ENCODE results near the gene KCTD15.

KCTD15 gene

GRCh38 chr19:33797802-33798671 is 1.4 kb downstream of the KCTD15 start:
- no peak overlapping the region for H3K18ac ChIP-seq (ENCODE audit: low read depth in 1 of 2, low read length in 2 of 2)
- peak overlapping the region in 1 of 2 experiments; percentile 21 for H2BK12ac ChIP-seq (ENCODE audit: low read length in 2 of 2)
- peak overlapping the region in 1 of 2 experiments; percentile 1 for H3K23ac ChIP-seq (ENCODE audit: low read length in 2 of 2)
- no peak overlapping the region for H4K91ac ChIP-seq (ENCODE audit: low read length)
- H3K14ac ChIP-seq (ENCODE audit: low read length in 2 of 2): peak overlapping the region in 1 of 2 experiments; percentile 95
- H2AK5ac ChIP-seq (ENCODE audit: low read length, severe bottlenecking): peak overlapping the region; percentile 51
- peak overlapping the region; percentile 65 to 76 for H3K4me3 ChIP-seq (ENCODE audit: insufficient read depth in 1 of 2, low read depth in 1 of 2, low read length in 2 of 2)
- H3K79me1 ChIP-seq (replicated peaks; ENCODE audit: low read length, poor library complexity, severe bottlenecking): peaks cover 20% of the 10 kb centered on the region
- peak; percentile 65 for DNase-seq
- peak overlapping the region; percentile 80 for H3K27ac ChIP-seq (ENCODE audit: low read length, poor library complexity, severe bottlenecking)
- H2BK15ac ChIP-seq (ENCODE audit: low read depth, poor library complexity, severe bottlenecking): peak overlapping the region; percentile 56
- H4K8ac ChIP-seq (ENCODE audit: low read length): peak overlapping the region; percentile 72
- under 1% methylated on average over 52 of the region's 61 CpGs for WGBS
- no peaks in the 10 kb centered on the region for H3K9me3 ChIP-seq (ENCODE audit: control insufficient read depth, low read length)
- H3K4ac ChIP-seq (ENCODE audit: low read depth in 1 of 2, low read length in 2 of 2): peak overlapping the region in 1 of 2 experiments; percentile 37
- peak overlapping the region; percentile 39 for H2BK120ac ChIP-seq (ENCODE audit: low read depth, low read length)
- no peak overlapping the region for H2AFZ ChIP-seq (ENCODE audit: low read depth, low read length)
- H3K4me2 ChIP-seq (ENCODE audit: low read length, poor library complexity, severe bottlenecking): peak overlapping the region; percentile 83
- H3K36me3 ChIP-seq (ENCODE audit: control insufficient read depth in 1 of 2, insufficient read depth in 2 of 2, low read depth in 1 of 2, low read length in 2 of 2): peaks cover 0 to 30% of the 10 kb centered on the region in 2 experiments
- no peak overlapping the region for H2BK5ac ChIP-seq (ENCODE audit: low read depth, low read length, poor library complexity, severe bottlenecking)
- peaks cover 0 to 24% of the 10 kb centered on the region in 2 experiments for H3K27me3 ChIP-seq (ENCODE audit: control insufficient read depth in 1 of 2, insufficient read depth in 1 of 2, low read length in 2 of 2)
- H3K9ac ChIP-seq (ENCODE audit: low read length): no peak overlapping the region
- H3K4me1 ChIP-seq (ENCODE audit: control insufficient read depth, insufficient read depth, low read depth, low read length): peaks cover 20% of the 10 kb centered on the region

GRCh38 chr19:33798681-33799111 is 2.0 kb downstream of the KCTD15 start:
- Histone ChIP-seq H3K4ac (ENCODE audit: low read depth in 1 of 2, low read length in 2 of 2) (peak overlapping the region in 1 of 2 experiments; percentile 37), H2AFZ (ENCODE audit: low read depth, low read length) (no peak overlapping the region), H3K4me1 (ENCODE audit: control insufficient read depth, insufficient read depth, low read depth, low read length) (peaks cover 20% of the 10 kb centered on the region), H2BK12ac (ENCODE audit: low read length in 2 of 2) (peak overlapping the region in 1 of 2 experiments; percentile 21), H2BK15ac (ENCODE audit: low read depth, poor library complexity, severe bottlenecking) (no peak overlapping the region), H3K23ac (ENCODE audit: low read length in 2 of 2) (peak overlapping the region in 1 of 2 experiments; percentile 1), H3K9me3 (ENCODE audit: control insufficient read depth, low read length) (no peaks in the 10 kb centered on the region), H4K8ac (ENCODE audit: low read length) (peak overlapping the region; percentile 72), H3K4me2 (ENCODE audit: low read length, poor library complexity, severe bottlenecking) (peak overlapping the region; percentile 83), H2BK5ac (ENCODE audit: low read depth, low read length, poor library complexity, severe bottlenecking) (no peak overlapping the region), H3K14ac (ENCODE audit: low read length in 2 of 2) (peak overlapping the region in 1 of 2 experiments; percentile 95), H3K27me3 (ENCODE audit: control insufficient read depth in 1 of 2, insufficient read depth in 1 of 2, low read length in 2 of 2) (peaks cover 0 to 18% of the 10 kb centered on the region in 2 experiments), H3K4me3 (ENCODE audit: insufficient read depth in 1 of 2, low read depth in 1 of 2, low read length in 2 of 2) (peak overlapping the region in 1 of 2 experiments; percentile 55), H3K79me1 (replicated peaks; ENCODE audit: low read length, poor library complexity, severe bottlenecking) (peaks cover 24% of the 10 kb centered on the region), H4K91ac (ENCODE audit: low read length) (no peak overlapping the region), H3K9ac (ENCODE audit: low read length) (no peak overlapping the region), H3K27ac (ENCODE audit: low read length, poor library complexity, severe bottlenecking) (peak overlapping the region; percentile 80), H2AK5ac (ENCODE audit: low read length, severe bottlenecking) (peak overlapping the region; percentile 51), H3K18ac (ENCODE audit: low read depth in 1 of 2, low read length in 2 of 2) (no peak overlapping the region), H2BK120ac (ENCODE audit: low read depth, low read length) (no peak overlapping the region), H3K36me3 (ENCODE audit: control insufficient read depth in 1 of 2, insufficient read depth in 2 of 2, low read depth in 1 of 2, low read length in 2 of 2) (peaks cover 0 to 36% of the 10 kb centered on the region in 2 experiments)
- DNase-seq: peak; percentile 61
- 3% methylated on average over 8 of the region's 12 CpGs for WGBS

- Histone ChIP-seq H2AFZ (ENCODE audit: low read depth, low read length) (no peak overlapping the region), H3K14ac (ENCODE audit: low read length in 2 of 2) (no peak overlapping the region), H3K23ac (ENCODE audit: low read length in 2 of 2) (no peak overlapping the region), H4K91ac (ENCODE audit: low read length) (no peak overlapping the region), H3K9me3 (ENCODE audit: control insufficient read depth, low read length) (no peaks in the 10 kb centered on the region), H3K4ac (ENCODE audit: low read depth in 1 of 2, low read length in 2 of 2) (no peak overlapping the region), H2BK120ac (ENCODE audit: low read depth, low read length) (no peak overlapping the region), H3K9ac (ENCODE audit: low read length) (no peak overlapping the region), H3K27ac (ENCODE audit: low read length, poor library complexity, severe bottlenecking) (no peak overlapping the region), H3K18ac (ENCODE audit: low read depth in 1 of 2, low read length in 2 of 2) (no peak overlapping the region), H2BK12ac (ENCODE audit: low read length in 2 of 2) (no peak overlapping the region), H3K36me3 (ENCODE audit: control insufficient read depth in 1 of 2, insufficient read depth in 2 of 2, low read depth in 1 of 2, low read length in 2 of 2) (peaks cover 0 to 44% of the 10 kb centered on the region in 2 experiments), H4K8ac (ENCODE audit: low read length) (no peak overlapping the region), H2AK5ac (ENCODE audit: low read length, severe bottlenecking) (no peak overlapping the region), H3K4me2 (ENCODE audit: low read length, poor library complexity, severe bottlenecking) (no peak overlapping the region), H3K27me3 (ENCODE audit: control insufficient read depth in 1 of 2, insufficient read depth in 1 of 2, low read length in 2 of 2) (peaks cover 0 to 16% of the 10 kb centered on the region in 2 experiments), H2BK15ac (ENCODE audit: low read depth, poor library complexity, severe bottlenecking) (no peak overlapping the region), H2BK5ac (ENCODE audit: low read depth, low read length, poor library complexity, severe bottlenecking) (no peak overlapping the region), H3K4me3 (ENCODE audit: insufficient read depth in 1 of 2, low read depth in 1 of 2, low read length in 2 of 2) (no peak overlapping the region), H3K4me1 (ENCODE audit: control insufficient read depth, insufficient read depth, low read depth, low read length) (peaks cover 18% of the 10 kb centered on the region), H3K79me1 (replicated peaks; ENCODE audit: low read length, poor library complexity, severe bottlenecking) (peaks cover 29% of the 10 kb centered on the region)
- 88% methylated on average over 5 of the region's 5 CpGs for WGBS
- no peak for DNase-seq
Observed at GRCh38 chr19:33799476-33799875, 2.8 kb downstream of the KCTD15 start.

GRCh38 chr19:33800012-33800680 is 3.5 kb downstream of the KCTD15 start:
- H2AFZ ChIP-seq (ENCODE audit: low read depth, low read length): no peak overlapping the region
- no peak for DNase-seq
- H3K4me3 ChIP-seq (ENCODE audit: insufficient read depth in 1 of 2, low read depth in 1 of 2, low read length in 2 of 2): no peak overlapping the region
- H4K91ac ChIP-seq (ENCODE audit: low read length): no peak overlapping the region
- H3K9ac ChIP-seq (ENCODE audit: low read length): no peak overlapping the region
- H2BK5ac ChIP-seq (ENCODE audit: low read depth, low read length, poor library complexity, severe bottlenecking): no peak overlapping the region
- H3K27ac ChIP-seq (ENCODE audit: low read length, poor library complexity, severe bottlenecking): no peak overlapping the region
- H2BK12ac ChIP-seq (ENCODE audit: low read length in 2 of 2): no peak overlapping the region
- H3K79me1 ChIP-seq (replicated peaks; ENCODE audit: low read length, poor library complexity, severe bottlenecking): peaks cover 34% of the 10 kb centered on the region
- no peaks in the 10 kb centered on the region for H3K9me3 ChIP-seq (ENCODE audit: control insufficient read depth, low read length)
- peaks cover 0 to 50% of the 10 kb centered on the region in 2 experiments for H3K36me3 ChIP-seq (ENCODE audit: control insufficient read depth in 1 of 2, insufficient read depth in 2 of 2, low read depth in 1 of 2, low read length in 2 of 2)
- no peak overlapping the region for H3K4me2 ChIP-seq (ENCODE audit: low read length, poor library complexity, severe bottlenecking)
- peaks cover 0 to 12% of the 10 kb centered on the region in 2 experiments for H3K27me3 ChIP-seq (ENCODE audit: control insufficient read depth in 1 of 2, insufficient read depth in 1 of 2, low read length in 2 of 2)
- H2BK120ac ChIP-seq (ENCODE audit: low read depth, low read length): no peak overlapping the region
- WGBS: 98% methylated on average over 16 of the region's 16 CpGs
- no peak overlapping the region for H4K8ac ChIP-seq (ENCODE audit: low read length)
- H3K4ac ChIP-seq (ENCODE audit: low read depth in 1 of 2, low read length in 2 of 2): no peak overlapping the region
- peaks cover 16% of the 10 kb centered on the region for H3K4me1 ChIP-seq (ENCODE audit: control insufficient read depth, insufficient read depth, low read depth, low read length)
- no peak overlapping the region for H3K23ac ChIP-seq (ENCODE audit: low read length in 2 of 2)
- no peak overlapping the region for H3K14ac ChIP-seq (ENCODE audit: low read length in 2 of 2)
- H2BK15ac ChIP-seq (ENCODE audit: low read depth, poor library complexity, severe bottlenecking): no peak overlapping the region
- no peak overlapping the region for H3K18ac ChIP-seq (ENCODE audit: low read depth in 1 of 2, low read length in 2 of 2)
- H2AK5ac ChIP-seq (ENCODE audit: low read length, severe bottlenecking): no peak overlapping the region

All from mesenchymal stem cell (in vitro differentiated cells and primary cell).